ENCODE measurements around the gene INPP5B. TPM values are rescaled to one million over a fixed set of nuclear protein-coding genes. Genes with fewer than 3 reads are reported as not detected.

Gene INPP5B
- total RNA-seq, result 36.2 and 36.5 TPM in 2 replicates
- long read RNA-seq, transcript INPP5B-203 (24 exons, 3,060 nt), result major isoform, 7 of 19 reads
- long read RNA-seq, partial matches to known transcripts, result 6 of 19 reads
- long read RNA-seq, other reads (novel, unspliced or antisense), result 4 of 19 reads

- no peaks in the 10 kb centered on the region for H3K27me3 Mint-ChIP-seq (ENCODE audit: unreplicated experiment)
- peak; percentile 94 for DNase-seq (ENCODE audit: extremely low spot score, unreplicated experiment)
- H3K4me1 Mint-ChIP-seq (ENCODE audit: unreplicated experiment), result peaks cover 13% of the 10 kb centered on the region
- peak within 1 kb of the TSS; percentile 100 for H3K4me3 Mint-ChIP-seq (ENCODE audit: unreplicated experiment)
- H3K36me3 Mint-ChIP-seq (ENCODE audit: unreplicated experiment), result peaks cover 10% of the 10 kb centered on the region
- peak within 1 kb of the TSS; percentile 100 for H3K27ac Mint-ChIP-seq (ENCODE audit: unreplicated experiment)
- no peaks in the 10 kb centered on the region for H3K9me3 Mint-ChIP-seq (ENCODE audit: unreplicated experiment)
- TF ChIP-seq CTCF (IDR thresholded peaks at IDR 0.05), result no peak
Measured at GRCh38 chr1:37946703-37947360, at the start of gene INPP5B. TSS of gene INPP5B (minus strand) at chr1:37947053. CDS start at chr1:37946308, 745 bp downstream.

GRCh38 chr1:37995751-37996345, 49.0 kb upstream of the INPP5B start:
- DNase-seq (ENCODE audit: extremely low spot score, unreplicated experiment), result no peak
- Mint-ChIP-seq H3K36me3 (ENCODE audit: unreplicated experiment) (peaks cover 19% of the 10 kb centered on the region), H3K27me3 (ENCODE audit: unreplicated experiment) (no peaks in the 10 kb centered on the region), H3K4me1 (ENCODE audit: unreplicated experiment) (peaks cover 42% of the 10 kb centered on the region), H3K27ac (ENCODE audit: unreplicated experiment) (peak overlapping the region; percentile 83), H3K9me3 (ENCODE audit: unreplicated experiment) (no peaks in the 10 kb centered on the region), H3K4me3 (ENCODE audit: unreplicated experiment) (peak overlapping the region; percentile 63)
- no peak for TF ChIP-seq CTCF (IDR thresholded peaks at IDR 0.05)

- Mint-ChIP-seq H3K4me3 (ENCODE audit: unreplicated experiment) (peak overlapping the region; percentile 34), H3K4me1 (ENCODE audit: unreplicated experiment) (peaks cover 38% of the 10 kb centered on the region), H3K9me3 (ENCODE audit: unreplicated experiment) (no peaks in the 10 kb centered on the region), H3K27me3 (ENCODE audit: unreplicated experiment) (no peaks in the 10 kb centered on the region), H3K36me3 (ENCODE audit: unreplicated experiment) (peaks cover 19% of the 10 kb centered on the region), H3K27ac (ENCODE audit: unreplicated experiment) (peak overlapping the region; percentile 50)
- DNase-seq (ENCODE audit: extremely low spot score, unreplicated experiment), result no peak
- no peak for TF ChIP-seq CTCF (IDR thresholded peaks at IDR 0.05)
Measured at GRCh38 chr1:37994886-37995566, 48.2 kb upstream of the INPP5B start.

GRCh38 chr1:37989361-37989930, 42.6 kb upstream of the INPP5B start:
- Mint-ChIP-seq H3K27ac (ENCODE audit: unreplicated experiment) (peak overlapping the region; percentile 93), H3K4me1 (ENCODE audit: unreplicated experiment) (peaks cover 17% of the 10 kb centered on the region), H3K36me3 (ENCODE audit: unreplicated experiment) (peaks cover 16% of the 10 kb centered on the region), H3K9me3 (ENCODE audit: unreplicated experiment) (no peaks in the 10 kb centered on the region), H3K27me3 (ENCODE audit: unreplicated experiment) (no peaks in the 10 kb centered on the region), H3K4me3 (ENCODE audit: unreplicated experiment) (peak overlapping the region; percentile 89)
- DNase-seq (ENCODE audit: extremely low spot score, unreplicated experiment), result peak; percentile 82
- TF ChIP-seq CTCF (IDR thresholded peaks at IDR 0.05), result no peak

All from osteocyte (in vitro differentiated cells).